ENCODE measurements around the gene TCERG1L.

The TCERG1L gene

GRCh38 chr10:131222986-131223385 lies 88.5 kb downstream of the TCERG1L start:
- no peak for DNase-seq

GRCh38 chr10:131221632-131222277 lies 89.8 kb downstream of the TCERG1L start:
- DNase-seq: no peak

GRCh38 chr10:131220601-131221171 lies 90.8 kb downstream of the TCERG1L start:
- no peak for DNase-seq

GRCh38 chr10:131219955-131220489 lies 91.5 kb downstream of the TCERG1L start:
- DNase-seq: no peak

GRCh38 chr10:131219584-131219886 lies 92.0 kb downstream of the TCERG1L start:
- DNase-seq: no peak

- no peak for DNase-seq
These were observed 92.5 kb downstream of the TCERG1L start for GRCh38 chr10:131218811-131219583.

- no peak for DNase-seq
These were observed 94.8 kb downstream of the TCERG1L start for GRCh38 chr10:131216681-131217230.

- DNase-seq: no peak
These were observed 95.7 kb downstream of the TCERG1L start for GRCh38 chr10:131215776-131216175.

- DNase-seq: no peak
These were observed 96.8 kb downstream of the TCERG1L start for GRCh38 chr10:131214521-131215244.

GRCh38 chr10:131213741-131214505 lies 97.6 kb downstream of the TCERG1L start:
- DNase-seq: no peak

- no peak for DNase-seq
These were observed 98.7 kb downstream of the TCERG1L start for GRCh38 chr10:131212763-131213325.

- no peak for DNase-seq
These were observed 99.4 kb downstream of the TCERG1L start for GRCh38 chr10:131211965-131212619.

GRCh38 chr10:131211559-131211958 lies 100.0 kb downstream of the TCERG1L start:
- DNase-seq: no peak

- DNase-seq: no peak
These were observed 100.4 kb downstream of the TCERG1L start for GRCh38 chr10:131211146-131211545.

- DNase-seq: no peak
These were observed 101.3 kb downstream of the TCERG1L start for GRCh38 chr10:131210181-131210580.

GRCh38 chr10:131207584-131208532 lies 103.7 kb downstream of the TCERG1L start:
- no peak for DNase-seq

GRCh38 chr10:131207176-131207575 lies 104.3 kb downstream of the TCERG1L start:
- DNase-seq: no peak

GRCh38 chr10:131206111-131206995 lies 105.2 kb downstream of the TCERG1L start:
- no peak for DNase-seq

GRCh38 chr10:131205556-131205955 lies 106.0 kb downstream of the TCERG1L start:
- DNase-seq: no peak
